Endothelial cell of umbilical vein (primary cell): ENCODE results near the gene SOX15. TPM values are rescaled to one million over a fixed set of nuclear protein-coding genes. Genes with fewer than 3 reads are reported as not detected.

Source experiments
- BruUV-seq: library from RNA; stranded (reverse); fragments of 400-500 nt; replicated peaks from 2 replicates; lab custom pipeline; 2021; lab: Mats Ljungman, UMichigan
- CTCF ChIA-PET: fragments of 300-600, 350-600 bp; sonication (Branson Sonifier 250); formaldehyde crosslinking; loops from one replicate; lab custom pipeline; 2021; ENCODE audit warnings: antibody characterized with exemption, inconsistent platforms; lab: Charles Lee
- POLR2A ChIA-PET: fragments of 300-600, 350-600 bp; sonication (Branson Sonifier 250); formaldehyde crosslinking; loops from one replicate; lab custom pipeline; 2021; ENCODE audit warnings: antibody characterized with exemption, inconsistent platforms; lab: Charles Lee
- DNase-seq: peaks from one replicate; pipeline ENCODE4 v3.0.0-alpha.2; 2011; ENCODE audit warnings: low read depth, low spot score
- FAIRE-seq: peaks from 2 replicates; lab custom pipeline; 2011; peaks lifted over from hg19 to GRCh38; lab: Jason Lieb, UNC
- H2AFZ ChIP-seq: 2 replicates; pipeline ENCODE4 v1.6.0; 2012; ENCODE audit warnings: low read depth, low read length, control low read depth, inconsistent platforms
- H3K27ac ChIP-seq: 2 replicates; pipeline ENCODE4 v1.5.1; 2011; ENCODE audit warnings: low read depth, mild to moderate bottlenecking, control low read depth, low read length, moderate library complexity; ENCODE audit not compliant: insufficient read depth
- H3K27me3 ChIP-seq, 2 experiments: 2 replicates each; pipeline versions ENCODE4 v1.6.0 to v1.6.1; 2011; ENCODE audit warnings: low read length in 2 of 2, mixed read lengths in 1 of 2; ENCODE audit not compliant: control insufficient read depth in 2 of 2, insufficient read depth in 2 of 2
- H3K36me3 ChIP-seq, 2 experiments: 2 replicates in 1 of 2; 3 replicates in 1 of 2; pipeline ENCODE4 v1.5.1; 2011; ENCODE audit warnings: low read length in 2 of 2, mild to moderate bottlenecking in 1 of 2, moderate library complexity in 1 of 2; ENCODE audit not compliant: control insufficient read depth in 2 of 2, insufficient read depth in 2 of 2; ENCODE audit errors: extremely low read depth in 1 of 2
- H3K4me1 ChIP-seq: 3 replicates; pipeline ENCODE4 v1.5.1; 2011; ENCODE audit warnings: mild to moderate bottlenecking, low read length; ENCODE audit not compliant: control insufficient read depth, insufficient read depth; ENCODE audit errors: extremely low read depth
- H3K4me2 ChIP-seq: 2 replicates; pipeline ENCODE4 v1.6.1; 2011; ENCODE audit warnings: low read length, control low read depth, mixed read lengths; ENCODE audit not compliant: insufficient read depth
- H3K4me3 ChIP-seq, 3 experiments: fragments of 200-600 bp in 1 of 3; sonication (generic), shearing (Covaris generic) in 1 of 3; replicated peaks in 1 of 3; 2 replicates each; pipeline ENCODE4 v1.5.1; 2011 to 2016; ENCODE audit warnings: control low read depth in 3 of 3, low read length in 3 of 3, mild to moderate bottlenecking in 2 of 3, inconsistent platforms in 1 of 3, low read depth in 1 of 3, moderate library complexity in 1 of 3; ENCODE audit not compliant: insufficient read depth in 1 of 3
- H3K79me2 ChIP-seq: 2 replicates; pipeline ENCODE4 v1.6.0; 2012; ENCODE audit warnings: low read length, inconsistent platforms; ENCODE audit not compliant: control insufficient read depth, insufficient read depth
- H3K9ac ChIP-seq: replicated peaks from 2 replicates; pipeline ENCODE3; 2011; ENCODE audit warnings: low read length, control low read depth; ENCODE audit not compliant: insufficient read depth; ENCODE audit errors: extremely low read depth
- H3K9me1 ChIP-seq: replicated peaks from 3 replicates; pipeline ENCODE4 v1.6.0; 2011; ENCODE audit warnings: mild to moderate bottlenecking, low read length; ENCODE audit not compliant: control insufficient read depth, insufficient read depth; ENCODE audit errors: extremely low read depth
- H3K9me3 ChIP-seq: replicated peaks from 2 replicates; pipeline ENCODE4 v1.5.1; 2012; ENCODE audit warnings: low read length, inconsistent platforms; ENCODE audit not compliant: control insufficient read depth, insufficient read depth
- H4K20me1 ChIP-seq: replicated peaks from 2 replicates; pipeline ENCODE3; 2011; ENCODE audit warnings: mild to moderate bottlenecking, low read length; ENCODE audit not compliant: control insufficient read depth, insufficient read depth; ENCODE audit errors: extremely low read depth
- CTCF ChIP-seq, 2 donors: IDR thresholded peaks; 1 replicate in 1 of 2; 2 replicates in 1 of 2; pipeline ENCODE4 v1.5.1; 2011; ENCODE audit warnings: low read length in 2 of 2, mild to moderate bottlenecking in 2 of 2, moderate library complexity in 2 of 2, control low read depth in 1 of 2, inconsistent platforms in 1 of 2, low read depth in 1 of 2; ENCODE audit not compliant: insufficient read depth in 1 of 2; ENCODE audit errors: extremely low read depth in 1 of 2
- EZH2 ChIP-seq: IDR thresholded peaks from 2 replicates; pipeline ENCODE4 v1.6.1; 2012; ENCODE audit warnings: borderline replicate concordance, low read depth, mild to moderate bottlenecking, moderate library complexity, low read length, inconsistent platforms; ENCODE audit not compliant: severe bottlenecking
- GATA2 ChIP-seq: IDR thresholded peaks from 2 replicates; pipeline ENCODE4 v1.7.0; 2011; ENCODE audit warnings: low read depth, mild to moderate bottlenecking, moderate library complexity, mixed read lengths, low read length; ENCODE audit not compliant: insufficient read length, insufficient read depth
- JUN ChIP-seq: IDR thresholded peaks from 2 replicates; pipeline ENCODE4 v1.6.1; 2011; ENCODE audit warnings: borderline replicate concordance, low read depth; ENCODE audit not compliant: insufficient read length, insufficient read depth
- MYC ChIP-seq: IDR thresholded peaks from one replicate; pipeline ENCODE4 v1.6.1; 2011; ENCODE audit warnings: mild to moderate bottlenecking, low read depth, low read length
- POLR2A ChIP-seq: IDR thresholded peaks from 2 replicates; pipeline ENCODE4 v1.6.1; 2012; ENCODE audit warnings: low read depth, mild to moderate bottlenecking, control low read depth, low read length
- POLR2AphosphoS5 ChIP-seq: IDR thresholded peaks from 2 replicates; pipeline ENCODE4 v1.6.1; 2012; ENCODE audit warnings: low read depth, mild to moderate bottlenecking, control low read depth, low read length, moderate library complexity; ENCODE audit not compliant: insufficient read depth
- dilution Hi-C: fragments of 300-500 bp; cut with MboI; formaldehyde crosslinking; loops from one replicate; pipeline ENCODE4 v1.15.0; 2019; ENCODE audit warnings: low sequenced_read_pairs; ENCODE audit not compliant: extremely low pct_ligation_motif_present
- intact Hi-C: fragments of 100-400 bp; cut with micrococcal nuclease; formaldehyde crosslinking; loops from one replicate; pipeline ENCODE4 v1.10.0; 2022
- polyA plus RNA-seq, 4 experiments: library from polyadenylated mRNA; depleted of rRNA in 3 of 4; stranded (reverse) in 3 of 4; unstranded in 1 of 4; fragments of >200 nt; gene quantifications; 2 replicates each; pipeline versions ENCODE4 v1.2.1 to v1.2.3, GENCODE V29; 2011 to 2012; ENCODE audit warnings: missing spikeins in 1 of 4
- total RNA-seq: library from RNA; stranded (reverse); gene quantifications from 2 replicates; pipeline ENCODE4 v1.2.3, GENCODE V29; 2021
- TF ChIP-seq, protein P1 (sequence below): IDR thresholded peaks from 2 replicates; pipeline ENCODE4 v1.6.1; 2011; ENCODE audit not compliant: insufficient read depth, insufficient read length

SOX15 gene
- total and polyA plus RNA-seq, 2 donors (not counting 3 experiments of a cell fraction or from before 2014, with no cell fraction given), result 0.26 to 0.46 TPM

- Histone ChIP-seq H3K9me3 (no peaks in the 10 kb centered on the region), H3K9me1 (no peaks in the 10 kb centered on the region), H3K4me2 (no peak overlapping the region), H2AFZ (no peak overlapping the region), H3K4me1 (peaks cover 36% of the 10 kb centered on the region), H3K27ac (no peak overlapping the region), H3K9ac (no peak overlapping the region), H4K20me1 (no peaks in the 10 kb centered on the region), H3K4me3 (no peak overlapping the region), H3K27me3 (no peaks in the 10 kb centered on the region), H3K36me3 (peaks cover 1 to 2% of the 10 kb centered on the region in 2 experiments), H3K79me2 (peaks cover 27% of the 10 kb centered on the region)
- ChIA-PET POLR2A (interaction anchor here (0.6 to 1.8 kb wide), 6 partner anchors 20 to 312 kb away, joined by 3 to 7 read pairs (median 3); partner anchors contain the start of genes CD68 and POLR2A), CTCF (interaction anchor here (0.6 to 6.7 kb wide), 48 partner anchors 8 to 514 kb away, joined by 3 to 314 read pairs (median 7); partner anchors contain the start of genes CD68, CHRNB1, FGF11 and MPDU1)
- intact Hi-C loops (loop anchor here (2.0 kb wide), 4 partner anchors 37 to 165 kb away; partner anchors contain the start of genes FXR2, PLSCR3 and TMEM256), dilution Hi-C loops (no loop called here)
- DNase-seq, result no peak
- FAIRE-seq, result no peak
- no peak for TF ChIP-seq JUN
- TF ChIP-seq POLR2AphosphoS5, result no peak
- TF ChIP-seq MYC, result no peak
- TF ChIP-seq GATA2, result no peak
- no peak for TF ChIP-seq CTCF (IDR thresholded peaks at IDR 0.05; ENCODE audit: extremely low read depth in 1 of 2, insufficient read depth in 1 of 2, low read depth in 1 of 2, low read length in 2 of 2)
- TF ChIP-seq, protein P1, sequence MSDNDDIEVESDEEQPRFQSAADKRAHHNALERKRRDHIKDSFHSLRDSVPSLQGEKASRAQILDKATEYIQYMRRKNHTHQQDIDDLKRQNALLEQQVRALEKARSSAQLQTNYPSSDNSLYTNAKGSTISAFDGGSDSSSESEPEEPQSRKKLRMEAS, result no peak
- TF ChIP-seq POLR2A, result no peak
- TF ChIP-seq EZH2, result no peak
- no TSS peak for BruUV-seq
Measured at GRCh38 chr17:7559320-7560171, 30.3 kb downstream of the SOX15 start.
